GM12878 (cell line): ENCODE results near the gene ATP5F1A. TPM values are rescaled to one million over a fixed set of nuclear protein-coding genes. Genes with fewer than 3 reads are reported as not detected.
"Not testable (repeated sequence)": the region's sequence is repeated elsewhere in the genome, so short reads cannot be mapped to it uniquely, and the experiment has no call there.

Experiments
- ATAC-seq: fragments of 200-7000 bp; cut with Tn5 transposase; 3 replicates; pipeline ENCODE4 v1.9.1; 2020; ENCODE audit warnings: mild to moderate bottlenecking, moderate library complexity
- BruUV-seq: library from RNA; stranded (reverse); fragments of 400-500 nt; replicated peaks from 2 replicates; lab custom pipeline; 2021; lab: Mats Ljungman, UMichigan
- CTCF ChIA-PET: fragments of 300-600 bp; sonication (Branson Sonifier 250); formaldehyde crosslinking; extraction: SDS; loops from one replicate; lab custom pipeline; 2021; ENCODE audit warnings: inconsistent platforms; lab: Yijun Ruan, JAX
- POLR2A ChIA-PET: fragments of 350-600 bp; formaldehyde crosslinking; extraction: SDS; loops from one replicate; lab custom pipeline; 2021; ENCODE audit warnings: inconsistent platforms; lab: Charles Lee
- RAD21 ChIA-PET: fragments of 300-600 bp; sonication (Branson Sonifier 250); formaldehyde crosslinking; loops from one replicate; lab custom pipeline; 2023; ENCODE audit warnings: antibody characterized with exemption; ENCODE audit not compliant: unreplicated experiment; lab: Charles Lee
- SMC1A ChIA-PET: fragments of 300-600 bp; sonication (Branson Sonifier 250); formaldehyde crosslinking; loops from one replicate; lab custom pipeline; 2023; ENCODE audit not compliant: unreplicated experiment, uncharacterized antibody; lab: Charles Lee
- DNase-seq: peaks from one replicate; pipeline ENCODE4 v3.0.0-alpha.2; 2011; ENCODE audit warnings: low read depth, low spot score
- FAIRE-seq: peaks from 3 replicates; lab custom pipeline; 2011; peaks lifted over from hg19 to GRCh38; lab: Jason Lieb, UNC
- H2AFZ ChIP-seq: 2 replicates; pipeline ENCODE4 v1.6.0; 2011; ENCODE audit warnings: low read depth, low read length, control low read depth; ENCODE audit not compliant: control insufficient read depth
- H3K27ac ChIP-seq: 2 replicates; pipeline ENCODE4 v1.5.1; 2011; ENCODE audit warnings: control low read depth; ENCODE audit not compliant: control insufficient read depth, insufficient read depth
- H3K27me3 ChIP-seq, 2 experiments: replicated peaks in 1 of 2; 2 replicates each; pipeline versions ENCODE4 v1.6.0 to v1.6.1; 2011; ENCODE audit warnings: low read length in 1 of 2; ENCODE audit not compliant: control insufficient read depth in 2 of 2, insufficient read depth in 2 of 2
- H3K36me3 ChIP-seq, 2 experiments: 2 replicates each; pipeline ENCODE4 v1.5.1; 2011; ENCODE audit warnings: low read length in 1 of 2; ENCODE audit not compliant: control insufficient read depth in 2 of 2, insufficient read depth in 2 of 2
- H3K4me1 ChIP-seq: 2 replicates; pipeline ENCODE4 v1.6.1; 2011; ENCODE audit warnings: mild to moderate bottlenecking, low read length, moderate library complexity, mixed read lengths; ENCODE audit not compliant: control insufficient read depth, insufficient read depth
- H3K4me2 ChIP-seq: 2 replicates; pipeline ENCODE4 v1.6.0; 2011; ENCODE audit warnings: control low read depth; ENCODE audit not compliant: control insufficient read depth, insufficient read depth
- H3K4me3 ChIP-seq: fragments of 200-600 bp; sonication (generic); 2 replicates; pipeline ENCODE4 v1.5.1; 2016
- H3K79me2 ChIP-seq: 2 replicates; pipeline ENCODE4 v1.6.0; 2011; ENCODE audit warnings: low read length; ENCODE audit not compliant: control insufficient read depth, insufficient read depth
- H3K9ac ChIP-seq: 2 replicates; pipeline ENCODE4 v1.8.0; 2011; ENCODE audit warnings: low read length, control low read depth, mixed read lengths; ENCODE audit not compliant: control insufficient read depth, insufficient read depth
- H3K9me3 ChIP-seq: replicated peaks from 3 replicates; pipeline ENCODE4 v1.5.1; 2011; ENCODE audit warnings: mild to moderate bottlenecking, low read length; ENCODE audit not compliant: control insufficient read depth, insufficient read depth
- H4K20me1 ChIP-seq: 2 replicates; pipeline ENCODE4 v1.6.0; 2011; ENCODE audit not compliant: control insufficient read depth, insufficient read depth
- MEF2B ChIP-seq: fragments of 450-650 bp; IDR thresholded peaks from 2 replicates; pipeline ENCODE4 v1.6.1; 2018; ENCODE audit warnings: mild to moderate bottlenecking, moderate library complexity; ENCODE audit not compliant: partially characterized antibody, poor library complexity, severe bottlenecking
- WGBS: methylation state at CpG from one replicate; pipeline ENCODE4 v1.1.6; 2016; ENCODE audit warnings: low lambda C conversion rate; ENCODE audit not compliant: insufficient replicate concordance, insufficient coverage; ENCODE audit errors: missing lambda C conversion rate; 5-methylcytosine and 5-hydroxymethylcytosine counted together
- in situ Hi-C: fragments of 300-500 bp; cut with MboI; formaldehyde crosslinking; loops from 9 replicates; pipeline ENCODE4 v1.14.3; 2018; ENCODE audit warnings: mixed read lengths
- intact Hi-C: fragments of 100-400 bp; cut with micrococcal nuclease; formaldehyde crosslinking; loops from one replicate; pipeline ENCODE4 v1.14.2; 2022; ENCODE audit not compliant: unreplicated experiment
- polyA plus RNA-seq, 11 experiments: library from polyadenylated mRNA; depleted of rRNA in 4 of 11; unstranded in 6 of 11; stranded (reverse) in 5 of 11; fragments of >200 nt; fragmentation: Nextera tagmentation in 4 of 11; fragmentation: Illumina TruSeq in 1 of 11; extraction: Ambion mirVana in 4 of 11; extraction: Trizol in 1 of 11; gene quantifications; 1 replicate in 1 of 11; 2 replicates in 10 of 11; pipeline versions ENCODE4 v1.2.1 to v1.2.3, GENCODE V29; 2011 to 2016; ENCODE audit warnings: inconsistent platforms in 2 of 11, missing spikeins in 2 of 11, low read depth in 1 of 11
- total RNA-seq, 4 experiments: library from RNA; depleted of rRNA in 3 of 4; stranded (reverse); fragments of >200 nt in 3 of 4; fragmentation: Illumina TruSeq in 1 of 4; extraction: Trizol in 1 of 4; gene quantifications; 2 replicates each; pipeline versions ENCODE4 v1.2.1 to v1.2.3, GENCODE V29; 2013 to 2021
- TF ChIP-seq, protein P1 (sequence below): fragments of 450-650 bp; IDR thresholded peaks from 2 replicates; pipeline ENCODE4 v1.6.1; 2017; ENCODE audit warnings: mild to moderate bottlenecking

ATP5F1A gene
- total and polyA plus RNA-seq, 10 of the 15 experiments (the other 5 are each of a cell fraction or from before 2014, with no cell fraction given): 592 to 1,161 (median 723) TPM

DNA sequence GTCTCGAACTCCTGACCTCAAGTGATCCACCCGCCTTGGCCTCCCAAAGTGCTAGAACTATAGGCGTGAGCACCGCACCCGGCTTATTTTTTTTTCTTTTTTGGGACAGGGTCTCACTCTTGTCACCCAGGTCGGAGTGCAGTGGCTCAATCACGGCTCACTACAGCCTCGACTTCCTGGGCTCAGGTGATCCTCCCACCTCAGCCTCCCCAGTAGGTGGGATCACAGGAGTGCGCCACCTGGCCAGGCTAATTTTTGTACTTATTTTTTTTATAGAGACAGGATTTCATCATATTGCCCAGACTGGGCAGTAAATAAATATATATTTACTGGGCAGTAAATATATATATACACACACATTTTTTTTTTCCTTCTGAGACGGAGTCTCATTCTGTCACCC, 2.6 kb downstream of the ATP5F1A start:
- Histone ChIP-seq H3K27me3 (no peaks in the 10 kb centered on the region), H3K4me3 (peak overlapping the region; percentile 75), H3K79me2 (peaks cover 59% of the 10 kb centered on the region), H3K4me2 (peak overlapping the region; percentile 66), H3K27ac (no peak overlapping the region), H3K36me3 (peaks cover 0 to 26% of the 10 kb centered on the region in 2 experiments; a peak in 3 of 4 replicates), H4K20me1 (peaks cover 2% of the 10 kb centered on the region; the same call in 1 of the 2 replicates), H3K9ac (no peak overlapping the region; the same call in 1 of the 2 replicates), H2AFZ (no peak overlapping the region), H3K9me3 (no peaks in the 10 kb centered on the region; the same call in 2 of the 3 replicates), H3K4me1 (no peaks in the 10 kb centered on the region; the same call in 1 of the 2 replicates)
- CTCF ChIA-PET: interaction anchor here (1.0 kb wide), 1 partner anchor 22 kb away, joined by 6 read pairs; no protein-coding TSS in a partner anchor
- in situ Hi-C loops: no loop called here
- intact Hi-C loops: no loop called here
- TF ChIP-seq, protein P1, sequence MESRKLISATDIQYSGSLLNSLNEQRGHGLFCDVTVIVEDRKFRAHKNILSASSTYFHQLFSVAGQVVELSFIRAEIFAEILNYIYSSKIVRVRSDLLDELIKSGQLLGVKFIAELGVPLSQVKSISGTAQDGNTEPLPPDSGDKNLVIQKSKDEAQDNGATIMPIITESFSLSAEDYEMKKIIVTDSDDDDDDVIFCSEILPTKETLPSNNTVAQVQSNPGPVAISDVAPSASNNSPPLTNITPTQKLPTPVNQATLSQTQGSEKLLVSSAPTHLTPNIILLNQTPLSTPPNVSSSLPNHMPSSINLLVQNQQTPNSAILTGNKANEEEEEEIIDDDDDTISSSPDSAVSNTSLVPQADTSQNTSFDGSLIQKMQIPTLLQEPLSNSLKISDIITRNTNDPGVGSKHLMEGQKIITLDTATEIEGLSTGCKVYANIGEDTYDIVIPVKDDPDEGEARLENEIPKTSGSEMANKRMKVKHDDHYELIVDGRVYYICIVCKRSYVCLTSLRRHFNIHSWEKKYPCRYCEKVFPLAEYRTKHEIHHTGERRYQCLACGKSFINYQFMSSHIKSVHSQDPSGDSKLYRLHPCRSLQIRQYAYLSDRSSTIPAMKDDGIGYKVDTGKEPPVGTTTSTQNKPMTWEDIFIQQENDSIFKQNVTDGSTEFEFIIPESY: 0 out of 2 replicates have a peak, but pooled peaks have one; percentile 34
- TF ChIP-seq MEF2B: no peak
- ATAC-seq (no peak), FAIRE-seq (no peak), DNase-seq (no peak)
- no TSS peak for BruUV-seq
- POLR2A ChIA-PET: no interaction called here
- RAD21 ChIA-PET: no interaction called here
- WGBS: 98% methylated on average over 10 of the region's 10 CpGs
- SMC1A ChIA-PET: interaction anchor here (2.3 kb wide), 1 partner anchor 22 kb away, joined by 6 read pairs; no protein-coding TSS in a partner anchor

DNA sequence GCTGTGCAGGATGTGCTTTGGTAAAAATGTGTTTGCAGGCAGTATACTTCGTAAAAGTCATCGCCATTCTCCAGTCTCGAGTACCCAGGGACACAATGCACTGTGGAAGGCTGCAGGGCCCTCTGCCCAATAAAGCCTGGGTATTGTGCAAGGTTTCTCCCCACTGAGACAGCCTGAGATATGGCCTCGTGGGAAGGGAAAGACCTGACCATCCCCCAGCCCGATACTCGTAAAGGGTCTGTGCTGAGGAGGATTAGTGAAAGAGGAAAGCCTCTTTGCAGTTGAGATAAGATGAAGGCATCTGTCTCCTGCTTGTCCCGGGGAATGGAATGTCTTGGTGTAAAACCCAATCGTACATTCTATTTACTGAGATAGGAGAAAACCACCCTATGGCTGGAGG, 9.6 kb downstream of the ATP5F1A start:
- H4K20me1 ChIP-seq, FAIRE-seq, intact Hi-C loops, H3K9me3 ChIP-seq, CTCF ChIA-PET, BruUV-seq, POLR2A ChIA-PET, H3K4me1 ChIP-seq, H3K4me3 ChIP-seq, H3K4me2 ChIP-seq, DNase-seq, in situ Hi-C loops, H3K27me3 ChIP-seq, H3K9ac ChIP-seq, SMC1A ChIA-PET, H3K27ac ChIP-seq, H2AFZ ChIP-seq, ATAC-seq: not testable (repeated sequence)
- 91% methylated on average over 8 of the region's 8 CpGs for WGBS
- RAD21 ChIA-PET: interaction anchor here (0.7 kb wide), 1 partner anchor 147 kb away, joined by 3 read pairs; no protein-coding TSS in a partner anchor
- H3K79me2 ChIP-seq: peaks cover 22% of the 10 kb centered on the region
- peaks cover 14 to 66% of the 10 kb centered on the region in 2 experiments for H3K36me3 ChIP-seq
